Dermis microvascular lymphatic vessel endothelial cell (primary cell): ENCODE measurements around the gene RAB10. TPM values are rescaled to one million over a fixed set of nuclear protein-coding genes. Genes with fewer than 3 reads are reported as not detected.
"Not testable (repeated sequence)": the region's sequence is repeated elsewhere in the genome, so short reads cannot be mapped to it uniquely, and the experiment has no call there.

Experiments
- DNase-seq, 2 donors: peaks; one replicate each; pipeline versions ENCODE4 v3.0.0 to v3.0.0-alpha.2; 2010; ENCODE audit warnings: low read depth in 2 of 2
- total RNA-seq: library from RNA; depleted of rRNA; stranded (reverse); fragments of >200 nt; gene quantifications from 2 replicates; pipeline ENCODE4 v1.2.1, GENCODE V29; 2014

RAB10 gene
- 46.2 and 49.9 TPM in 2 replicates for total RNA-seq

GRCh38 chr2:26033818-26034636 is at the start of gene RAB10:
Gene RAB10, plus strand, starts transcription at chr2:26034084. Its CDS starts 525 bp downstream, at chr2:26034609.
- DNase-seq: peak; percentile 88 to 98

DNA sequence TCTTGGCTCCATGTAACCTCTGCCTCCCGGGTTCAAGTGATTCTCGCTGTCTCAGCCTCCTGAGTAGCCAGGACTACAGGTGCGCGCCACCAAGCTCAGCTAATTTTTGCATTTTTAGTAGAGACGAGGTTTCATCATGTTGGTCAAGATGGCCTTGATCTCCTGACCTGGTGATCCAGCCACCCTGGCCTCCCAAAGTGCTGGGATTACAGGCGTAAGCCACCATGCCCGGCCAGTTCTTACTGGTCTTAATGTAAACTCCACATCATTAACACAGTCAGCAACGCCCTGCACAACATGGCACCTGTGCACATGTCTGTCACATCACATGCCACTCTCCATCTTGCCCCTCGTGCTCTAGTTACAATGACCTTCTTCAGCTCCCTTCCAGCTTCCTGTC is 45.8 kb upstream of the RAB10 start:
- DNase-seq: no peak

DNA sequence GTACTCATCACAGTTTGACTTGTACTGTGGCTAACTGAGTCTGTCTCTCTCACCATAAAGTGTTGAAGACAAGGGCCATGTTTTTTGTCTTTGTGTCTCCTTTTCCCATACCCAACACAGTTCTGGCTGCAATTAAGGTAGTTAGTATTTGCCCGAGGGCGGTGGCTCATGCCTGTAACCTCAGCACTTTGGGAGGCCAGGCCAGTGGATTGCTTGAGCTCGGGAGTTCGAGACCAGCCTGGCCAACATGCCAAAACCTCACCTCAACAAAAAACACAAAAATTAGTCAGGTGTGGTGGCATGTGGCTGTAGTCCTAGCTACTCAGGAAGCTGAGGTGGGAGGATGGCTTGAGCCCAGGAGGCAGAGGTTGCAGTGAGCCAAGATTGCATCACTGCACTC is 44.7 kb upstream of the RAB10 start:
- DNase-seq: no peak

- DNase-seq: no peak
Measured at GRCh38 chr2:25991965-25992364, 41.9 kb upstream of the RAB10 start.

DNA sequence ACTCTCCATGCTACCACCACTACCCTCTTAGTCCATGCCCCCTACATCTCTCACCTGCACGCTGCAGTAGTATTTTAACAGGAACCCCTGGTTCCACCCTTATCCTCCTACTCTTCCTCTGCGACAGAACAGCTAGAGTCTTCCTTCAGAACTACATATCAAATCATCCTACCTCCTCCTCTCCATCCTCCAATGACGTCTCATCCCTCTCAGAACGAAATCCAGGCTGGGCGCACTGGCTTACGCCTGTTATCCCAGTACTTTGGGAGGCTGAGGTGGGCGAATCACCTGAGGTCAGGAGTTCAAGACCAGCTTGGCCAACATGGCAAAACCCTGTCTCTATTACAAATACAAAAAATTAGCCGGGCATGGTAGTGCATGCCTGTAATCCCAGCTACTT is 41.3 kb upstream of the RAB10 start:
- no peak for DNase-seq

GRCh38 chr2:25993049-25993448 is 40.8 kb upstream of the RAB10 start:
- no peak for DNase-seq

- DNase-seq: no peak
Measured at GRCh38 chr2:25994509-25994908, 39.4 kb upstream of the RAB10 start.

DNA sequence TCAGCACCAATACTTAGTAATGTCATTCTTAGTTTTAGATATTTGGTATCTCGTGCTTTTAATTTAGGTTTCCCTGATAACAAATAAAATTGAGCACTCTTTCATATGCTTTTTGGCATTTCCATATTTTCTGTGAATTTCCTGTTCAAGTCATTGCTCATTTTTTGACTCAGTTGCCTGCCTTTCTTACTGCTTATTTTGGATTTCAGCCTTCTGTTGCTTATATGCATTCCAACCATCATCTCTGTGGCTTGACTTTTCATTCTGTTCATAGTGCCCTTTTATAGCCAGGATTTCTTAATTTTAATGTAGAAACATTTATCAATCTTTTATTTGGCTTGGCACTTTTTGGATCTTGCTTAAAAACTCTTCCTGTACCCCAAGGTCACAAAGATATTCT is 37.0 kb upstream of the RAB10 start:
- DNase-seq: no peak

GRCh38 chr2:25998816-25999383 is 35.0 kb upstream of the RAB10 start:
- DNase-seq: not testable (repeated sequence)

DNA sequence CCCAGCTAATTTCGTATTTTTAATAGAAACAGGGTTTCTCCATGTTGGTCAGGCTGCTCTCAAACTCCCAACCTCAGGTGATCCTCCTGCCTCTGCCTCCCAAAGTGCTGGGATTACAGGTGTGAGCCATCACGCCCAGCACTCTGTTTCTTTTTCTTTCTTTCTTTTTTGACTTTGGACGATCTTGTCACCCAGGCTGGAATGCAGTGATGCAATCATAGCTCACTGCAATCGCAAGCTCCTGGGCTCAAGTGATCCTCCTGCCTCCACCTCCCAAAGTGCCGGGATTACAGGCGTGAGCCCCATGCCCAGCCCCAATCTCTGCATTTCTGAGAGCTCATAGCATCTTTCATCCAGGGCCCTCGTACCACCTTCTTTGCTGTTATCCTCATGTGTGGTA is 34.5 kb upstream of the RAB10 start:
- not testable (repeated sequence) for DNase-seq

DNA sequence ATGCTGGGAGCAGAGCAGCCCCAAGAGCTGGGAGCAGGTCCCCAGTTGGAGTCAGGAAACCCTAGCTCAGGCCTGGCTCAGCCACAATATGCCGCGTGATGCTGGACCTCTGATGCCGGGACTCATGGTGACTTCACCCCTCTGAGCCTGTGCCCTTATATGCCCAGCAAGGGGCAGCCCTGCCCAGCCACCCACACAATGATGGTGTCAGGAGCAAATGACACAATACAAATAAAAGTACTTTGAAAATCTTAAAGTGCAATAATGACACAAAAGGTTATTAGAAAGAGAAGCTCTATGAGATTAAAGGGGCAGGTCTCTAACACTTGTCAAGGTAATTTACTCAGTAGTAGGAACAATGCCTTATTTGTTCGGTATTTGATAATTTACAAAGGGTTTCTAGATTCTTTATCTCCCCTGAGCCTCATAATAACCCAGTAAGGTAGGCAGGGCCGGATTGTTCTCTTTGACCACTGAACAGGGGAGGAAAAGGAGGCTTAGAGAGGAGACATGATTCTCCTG is 33.3 kb upstream of the RAB10 start:
- no peak for DNase-seq

DNA sequence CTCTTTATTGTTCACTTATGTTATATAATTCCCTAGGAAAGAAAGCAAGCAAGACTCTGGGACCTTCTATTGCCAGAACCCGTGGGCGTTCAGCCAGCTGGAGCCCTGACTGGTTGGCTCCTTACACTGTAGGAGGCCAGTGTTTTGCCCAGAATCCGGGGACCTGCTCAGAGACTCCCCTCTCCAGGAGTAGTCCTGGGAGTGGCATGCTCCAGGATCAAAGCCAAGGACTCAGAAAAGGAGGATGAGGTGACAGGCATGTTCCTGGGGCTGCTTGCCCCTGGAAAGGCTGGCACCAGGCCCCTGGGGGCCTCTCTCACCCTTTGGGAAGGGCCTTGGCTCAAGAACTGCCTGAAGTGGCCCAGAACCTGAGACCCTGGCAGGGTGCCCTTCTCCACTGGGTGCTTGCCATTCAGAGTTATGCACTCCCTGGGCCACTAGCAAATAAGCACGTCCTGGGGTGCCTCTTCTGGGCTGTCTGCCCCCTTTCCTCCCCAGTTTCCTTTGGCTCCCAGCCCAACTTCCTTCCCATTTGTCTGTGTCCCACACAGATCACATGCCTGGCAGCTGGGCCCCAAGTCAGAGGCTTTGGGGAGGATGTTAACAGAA is 32.0 kb upstream of the RAB10 start:
- DNase-seq: peak in 1 of 2 donors; percentile 59

GRCh38 chr2:26002632-26003310 is 31.1 kb upstream of the RAB10 start:
- DNase-seq: peak in 1 of 2 donors; percentile 46

- DNase-seq: no peak
Measured at GRCh38 chr2:26008095-26008494, 25.8 kb upstream of the RAB10 start.

- peak in 1 of 2 donors; percentile 59 for DNase-seq
Measured at GRCh38 chr2:26008851-26009566, 24.9 kb upstream of the RAB10 start.

DNA sequence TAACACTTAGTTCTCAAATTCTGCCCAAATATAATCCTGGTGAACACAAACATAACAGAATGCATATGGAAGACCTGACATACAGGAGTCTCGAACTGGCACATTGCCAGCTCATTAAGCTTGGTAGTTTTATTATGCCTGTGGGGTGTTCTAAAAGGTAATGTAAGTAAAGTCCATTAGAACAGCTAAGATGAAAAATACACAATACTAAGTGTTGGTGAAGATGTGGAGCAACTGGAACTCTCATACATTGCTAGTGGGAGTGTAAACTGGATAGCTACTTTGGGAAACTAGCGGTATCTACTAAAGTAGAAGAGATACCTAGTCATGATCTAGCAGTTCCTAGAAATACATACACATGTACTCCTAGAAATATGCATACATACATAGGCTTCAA is 24.3 kb upstream of the RAB10 start:
- no peak for DNase-seq

GRCh38 chr2:26010943-26011342 is 22.9 kb upstream of the RAB10 start:
- DNase-seq: no peak

DNA sequence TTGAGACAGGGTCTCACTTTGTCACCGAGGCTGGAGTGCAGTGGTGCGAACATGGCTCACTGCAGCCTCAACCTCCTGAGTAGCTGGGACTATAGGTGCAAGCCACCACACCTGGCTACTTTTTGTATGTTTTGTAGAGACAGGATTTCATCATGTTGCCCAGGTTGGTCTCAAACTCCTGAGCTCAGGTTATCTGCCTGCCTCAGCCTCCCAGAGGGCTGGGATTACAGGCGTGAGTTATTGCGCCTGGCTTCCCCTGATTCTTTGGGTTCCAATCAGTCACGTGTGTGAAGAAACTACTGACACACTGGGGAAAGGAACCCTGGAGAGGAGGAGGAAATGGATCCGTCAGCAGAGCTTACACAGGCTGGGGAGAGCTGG is 22.3 kb upstream of the RAB10 start:
- DNase-seq: peak in 1 of 2 donors; percentile 48

DNA sequence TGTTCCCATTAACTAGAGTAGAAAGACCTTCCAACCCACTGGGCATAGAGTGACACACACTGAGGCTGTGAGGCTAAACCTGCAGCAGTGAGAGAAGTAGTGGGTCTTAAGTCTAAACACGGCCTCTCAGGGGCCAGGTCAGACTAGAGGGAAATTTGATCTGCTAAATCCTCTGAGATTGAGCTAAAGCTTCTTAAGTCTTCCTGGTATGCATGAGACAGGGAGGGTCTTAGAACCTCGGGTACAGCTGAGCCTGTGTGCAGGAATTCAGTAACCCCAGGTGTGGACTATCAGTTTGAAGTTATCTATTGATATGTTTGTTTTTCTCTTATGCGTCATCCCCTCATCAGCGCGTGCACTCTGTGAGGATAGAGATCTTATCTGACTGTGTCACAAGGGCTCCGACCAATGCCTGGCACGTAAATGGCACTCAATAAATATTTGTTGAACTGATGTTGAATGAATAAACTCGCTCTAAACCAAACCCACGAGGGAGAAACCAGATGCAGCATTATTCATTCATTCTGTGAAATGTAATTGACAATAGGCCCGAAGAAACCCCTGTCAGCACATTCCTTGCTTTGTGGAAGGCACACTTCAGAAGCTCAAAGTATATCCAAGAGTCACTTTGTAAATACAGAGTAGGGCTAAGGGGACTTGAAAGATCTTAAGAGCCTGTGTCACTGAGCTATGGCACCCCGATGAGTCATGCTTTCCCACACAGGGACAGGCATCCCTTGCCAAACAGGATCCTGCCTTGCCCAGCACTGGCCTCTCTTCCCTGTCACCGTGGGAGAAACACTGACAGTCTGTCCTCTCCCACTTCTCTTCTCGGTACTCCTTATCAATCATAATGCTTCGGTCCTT is 21.7 kb upstream of the RAB10 start:
- peak in 1 of 2 donors; percentile 66 for DNase-seq

- DNase-seq: no peak
Measured at GRCh38 chr2:26013668-26014067, 20.2 kb upstream of the RAB10 start.
